GM12875 (cell line): ENCODE results near the gene RCAN2.

Source experiments
- H3K4me3 ChIP-seq: one replicate; pipeline ENCODE4 v1.5.1; 2011; ENCODE audit warnings: low read depth, low read length, control low read depth
- TF ChIP-seq, protein P1 (sequence below): IDR thresholded peaks from 2 replicates; pipeline ENCODE4 v1.5.1; 2011; ENCODE audit warnings: low read depth, mild to moderate bottlenecking, control low read depth, inconsistent platforms, low read length, moderate library complexity, borderline replicate concordance; ENCODE audit not compliant: insufficient read depth

RCAN2 gene

DNA sequence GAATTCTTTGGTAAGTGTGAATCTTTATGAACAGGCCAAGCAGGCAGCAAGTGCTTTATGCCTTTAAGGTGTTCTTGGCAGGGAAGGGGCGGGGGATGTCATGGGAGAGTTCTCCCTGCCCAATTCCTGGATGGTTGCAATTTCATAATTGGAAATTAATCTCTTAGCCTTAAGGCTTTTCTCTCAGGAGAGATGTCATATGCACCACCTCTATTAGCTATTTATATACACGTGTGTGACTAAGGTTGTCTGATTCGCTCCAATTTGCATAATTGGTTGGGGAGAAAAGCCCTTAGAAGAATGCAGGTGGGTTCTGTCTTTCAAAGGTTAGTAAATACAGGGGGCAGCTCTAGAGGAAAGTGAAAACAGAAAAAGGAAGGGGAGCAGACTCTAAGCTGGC, 315.3 kb downstream of the RCAN2 start:
- H3K4me3 ChIP-seq, result no peak overlapping the region
- TF ChIP-seq, protein P1, sequence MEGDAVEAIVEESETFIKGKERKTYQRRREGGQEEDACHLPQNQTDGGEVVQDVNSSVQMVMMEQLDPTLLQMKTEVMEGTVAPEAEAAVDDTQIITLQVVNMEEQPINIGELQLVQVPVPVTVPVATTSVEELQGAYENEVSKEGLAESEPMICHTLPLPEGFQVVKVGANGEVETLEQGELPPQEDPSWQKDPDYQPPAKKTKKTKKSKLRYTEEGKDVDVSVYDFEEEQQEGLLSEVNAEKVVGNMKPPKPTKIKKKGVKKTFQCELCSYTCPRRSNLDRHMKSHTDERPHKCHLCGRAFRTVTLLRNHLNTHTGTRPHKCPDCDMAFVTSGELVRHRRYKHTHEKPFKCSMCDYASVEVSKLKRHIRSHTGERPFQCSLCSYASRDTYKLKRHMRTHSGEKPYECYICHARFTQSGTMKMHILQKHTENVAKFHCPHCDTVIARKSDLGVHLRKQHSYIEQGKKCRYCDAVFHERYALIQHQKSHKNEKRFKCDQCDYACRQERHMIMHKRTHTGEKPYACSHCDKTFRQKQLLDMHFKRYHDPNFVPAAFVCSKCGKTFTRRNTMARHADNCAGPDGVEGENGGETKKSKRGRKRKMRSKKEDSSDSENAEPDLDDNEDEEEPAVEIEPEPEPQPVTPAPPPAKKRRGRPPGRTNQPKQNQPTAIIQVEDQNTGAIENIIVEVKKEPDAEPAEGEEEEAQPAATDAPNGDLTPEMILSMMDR, result no peak

DNA sequence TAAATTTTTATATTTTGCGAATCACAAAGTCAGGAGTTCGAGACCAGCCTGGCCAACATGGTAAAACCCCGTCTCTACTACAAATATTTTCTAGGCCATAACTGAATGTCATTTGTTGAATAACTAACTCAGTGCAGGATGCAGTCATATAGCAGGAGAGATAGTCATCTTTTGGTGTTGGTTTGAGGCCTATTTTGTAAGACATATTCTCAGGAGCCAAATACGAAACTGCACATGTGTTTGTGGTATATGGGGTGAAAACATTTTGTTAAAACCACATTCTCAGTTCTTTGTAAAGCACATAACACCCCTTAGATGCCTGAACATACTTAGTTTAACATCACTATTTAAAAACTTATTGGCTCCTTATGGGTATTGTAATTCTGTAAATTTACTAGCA, 315.8 kb downstream of the RCAN2 start:
- TF ChIP-seq, protein P1, result no peak
- H3K4me3 ChIP-seq, result no peak overlapping the region

DNA sequence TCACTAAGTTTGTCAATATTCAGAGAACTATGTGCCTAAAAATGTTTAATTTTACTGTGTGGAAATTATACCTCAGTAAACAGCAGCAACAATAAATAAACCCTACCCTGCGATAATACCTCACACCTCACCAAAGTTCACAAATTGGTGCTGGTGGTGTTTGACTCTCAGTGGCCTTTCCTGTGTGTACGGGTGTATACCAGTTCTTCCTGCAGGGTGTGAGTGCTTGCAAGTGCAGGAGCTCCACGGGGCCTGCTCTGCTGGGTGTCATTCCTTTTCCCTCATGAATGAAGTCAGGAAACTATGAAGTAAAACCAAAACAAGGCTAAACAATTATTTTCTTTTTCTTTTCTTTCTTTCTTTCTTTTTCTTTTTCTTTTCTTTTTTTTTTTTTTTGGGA, 316.3 kb downstream of the RCAN2 start:
- no peak overlapping the region for H3K4me3 ChIP-seq
- TF ChIP-seq, protein P1, result no peak

DNA sequence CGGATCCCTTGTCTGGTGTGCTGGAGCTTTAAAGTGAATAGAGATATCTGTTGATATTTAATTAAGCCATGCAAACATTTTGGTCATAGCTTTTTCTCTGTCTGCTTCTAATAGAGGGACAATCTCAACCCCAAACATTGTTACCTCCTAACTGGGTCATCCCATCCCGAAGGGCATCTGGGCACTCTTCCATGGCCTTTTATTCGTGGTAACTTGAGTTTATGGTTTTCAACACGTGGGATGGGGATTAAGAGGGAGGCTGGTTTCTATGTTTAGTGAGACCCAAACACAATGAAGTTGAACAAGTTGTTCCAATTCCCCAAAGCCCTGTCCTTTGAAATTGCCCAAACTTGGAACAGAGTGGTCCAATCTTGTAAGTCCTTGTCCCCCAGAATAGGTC, 319.1 kb downstream of the RCAN2 start:
- H3K4me3 ChIP-seq, result no peak overlapping the region
- TF ChIP-seq, protein P1, result no peak
